PC-3 (cell line): Measurements from ENCODE around the gene SYPL1.

Experiments
- CTCF ChIP-seq: fragments of 300-600 bp; sonication (generic); conservative IDR thresholded peaks from 2 replicates; pipeline ENCODE4 v1.5.1; 2017; ENCODE audit warnings: antibody characterized with exemption, low read depth, mild to moderate bottlenecking, low read length
- EZH2 ChIP-seq: fragments of 300-600 bp; sonication (generic); IDR thresholded peaks from one replicate; pipeline ENCODE4 v1.6.1; 2017; ENCODE audit warnings: antibody characterized with exemption, mild to moderate bottlenecking, low read length; ENCODE audit not compliant: unreplicated experiment
- EZH2phosphoT487 ChIP-seq: fragments of 300-600 bp; sonication (generic); IDR thresholded peaks from 2 replicates; pipeline ENCODE4 v1.6.1; 2018; ENCODE audit warnings: mild to moderate bottlenecking, antibody characterized with exemption, low read length, borderline replicate concordance

DNA sequence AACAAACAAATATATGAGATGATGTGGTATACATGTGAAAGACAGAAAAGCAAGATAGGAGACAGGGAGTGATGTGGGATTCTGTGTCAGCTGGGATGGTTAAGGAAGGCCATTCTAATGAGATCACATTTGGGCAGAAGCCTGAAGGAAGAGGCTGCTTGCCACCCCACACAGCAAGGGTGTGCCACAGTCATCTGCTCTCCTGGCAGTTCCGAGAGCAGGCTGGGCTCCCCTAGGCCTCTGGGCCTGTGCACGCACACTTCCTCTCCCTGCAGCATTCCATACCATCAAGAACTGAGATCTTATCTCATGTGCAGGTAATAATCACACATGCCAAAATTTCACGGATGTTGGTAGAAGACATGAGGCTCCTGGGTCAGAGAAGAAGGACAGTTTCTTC lies 43.1 kb downstream of the SYPL1 start:
- TF ChIP-seq CTCF (no peak), EZH2 (no peak), EZH2phosphoT487 (no peak)
